HepG2 (cell line): ENCODE results near the gene LHFPL2. TPM values are rescaled to one million over a fixed set of nuclear protein-coding genes. Genes with fewer than 3 reads are reported as not detected.

Experiments
- ATF6 ChIP-seq: sonication (generic); formaldehyde crosslinking; conservative IDR thresholded peaks from 2 replicates; pipeline ENCODE4 v1.4.0; 2020; ENCODE audit warnings: missing genetic modification reagents
- ATF7-NPFF ChIP-seq: sonication (generic); formaldehyde crosslinking; IDR thresholded peaks from 2 replicates; pipeline ENCODE4 v1.8.1; 2023; ENCODE audit warnings: mild to moderate bottlenecking, low read depth, missing genetic modification reagents, moderate library complexity
- ATM ChIP-seq: fragments of 450-650 bp; IDR thresholded peaks from 2 replicates; pipeline ENCODE4 v1.7.1; 2017; ENCODE audit warnings: mild to moderate bottlenecking, borderline replicate concordance
- FOSL2 ChIP-seq: sonication (generic); formaldehyde crosslinking; IDR thresholded peaks from 2 replicates; pipeline ENCODE4 v1.4.0; 2020; ENCODE audit warnings: missing genetic modification reagents
- FUBP1 ChIP-seq: sonication (generic); formaldehyde crosslinking; IDR thresholded peaks from 2 replicates; pipeline ENCODE4 v1.5.1; 2020; ENCODE audit warnings: missing genetic modification reagents, mild to moderate bottlenecking, borderline replicate concordance
- GATA4 ChIP-seq: sonication (generic); IDR thresholded peaks from 2 replicates; pipeline ENCODE4 v1.6.1; 2016; ENCODE audit warnings: antibody characterized with exemption, low read depth, borderline replicate concordance
- HNRNPUL1 ChIP-seq: fragments of 200-400 bp; formaldehyde crosslinking; IDR thresholded peaks from 2 replicates; pipeline ENCODE4 v1.6.1; 2017; ENCODE audit warnings: low read depth, mild to moderate bottlenecking, low read length, moderate library complexity
- RARA ChIP-seq: IDR thresholded peaks from 2 replicates; pipeline ENCODE4 v1.6.1; 2016; ENCODE audit warnings: missing genetic modification reagents, missing compliant biosample characterization
- RNF2 ChIP-seq: fragments of 450-650 bp; conservative IDR thresholded peaks from 2 replicates; pipeline ENCODE4 v1.6.1; 2016; ENCODE audit warnings: low read depth
- THAP11 ChIP-seq: IDR thresholded peaks from 2 replicates; pipeline ENCODE4 v1.6.1; 2016; ENCODE audit warnings: missing biosample characterization, missing genetic modification reagents
- TOE1 ChIP-seq: sonication (generic); formaldehyde crosslinking; IDR thresholded peaks from 2 replicates; pipeline ENCODE4 v1.4.0; 2020; ENCODE audit warnings: mild to moderate bottlenecking, missing genetic modification reagents
- ZBTB33 ChIP-seq: sonication (generic); formaldehyde crosslinking; IDR thresholded peaks from 2 replicates; pipeline ENCODE4 v1.4.0; 2020; ENCODE audit warnings: missing genetic modification reagents
- ZNF276 ChIP-seq: sonication (generic); formaldehyde crosslinking; IDR thresholded peaks from 2 replicates; pipeline ENCODE4 v1.4.0; 2020; ENCODE audit warnings: mild to moderate bottlenecking, low read depth, missing genetic modification reagents
- ZNF30 ChIP-seq: sonication (generic); formaldehyde crosslinking; IDR thresholded peaks from 2 replicates; pipeline ENCODE4 v1.5.0; 2020; ENCODE audit warnings: mild to moderate bottlenecking, missing genetic modification reagents
- ZNF317 ChIP-seq: sonication (generic); formaldehyde crosslinking; IDR thresholded peaks from 2 replicates; pipeline ENCODE4 v1.5.0; 2020; ENCODE audit warnings: mild to moderate bottlenecking, missing genetic modification reagents
- ZNF354B ChIP-seq: sonication (generic); formaldehyde crosslinking; IDR thresholded peaks from 2 replicates; pipeline ENCODE4 v1.8.0; 2022; ENCODE audit warnings: mild to moderate bottlenecking, missing genetic modification reagents
- ZNF552 ChIP-seq: sonication (generic); formaldehyde crosslinking; IDR thresholded peaks from 2 replicates; pipeline ENCODE4 v1.9.0; 2022; ENCODE audit warnings: missing genetic modification reagents, mild to moderate bottlenecking, borderline replicate concordance
- ZNF770 ChIP-seq: sonication (generic); formaldehyde crosslinking; IDR thresholded peaks from 2 replicates; pipeline ENCODE4 v1.5.0; 2020; ENCODE audit warnings: mild to moderate bottlenecking, missing genetic modification reagents
- ZNF816 ChIP-seq: sonication (generic); formaldehyde crosslinking; IDR thresholded peaks from 2 replicates; pipeline ENCODE4 v1.8.0; 2022; ENCODE audit warnings: missing genetic modification reagents, mild to moderate bottlenecking, borderline replicate concordance
- ZNF83 ChIP-seq: sonication (generic); formaldehyde crosslinking; IDR thresholded peaks from 2 replicates; pipeline ENCODE4 v1.4.0; 2020; ENCODE audit warnings: missing genetic modification reagents, mild to moderate bottlenecking, borderline replicate concordance
- polyA plus RNA-seq, 8 experiments: library from polyadenylated mRNA; depleted of rRNA in 3 of 8; stranded (reverse) in 7 of 8; unstranded in 1 of 8; fragments of >200 nt; fragmentation: Illumina TruSeq in 4 of 8; extraction: Trizol in 4 of 8; gene quantifications; 2 replicates each; pipeline versions ENCODE4 v1.2.1 to v1.2.3, GENCODE V29; 2011 to 2016; ENCODE audit warnings: low read depth in 4 of 8, missing spikeins in 1 of 8, mixed read lengths in 1 of 8; ENCODE audit not compliant: insufficient read depth in 1 of 8
- total RNA-seq, 5 experiments: library from RNA; depleted of rRNA; stranded (reverse); fragments of >200 nt; fragmentation: Illumina TruSeq; extraction: Trizol; gene quantifications; 2 replicates each; pipeline ENCODE4 v1.2.3, GENCODE V29; 2016; ENCODE audit warnings: low read depth in 1 of 5

The LHFPL2 gene
- total and polyA plus RNA-seq, 2 of the 13 experiments (the other 11 are each of a cell fraction or from before 2014, with no cell fraction given): 6.0 to 20.0 TPM

GRCh38 chr5:78508186-78508765 is 140.3 kb downstream of the LHFPL2 start (continued):
- TF ChIP-seq THAP11 (CRISPR knock-in tag): 0 out of 2 replicates have a peak, but pooled peaks have one; percentile 9
- TF ChIP-seq ZNF317 (CRISPR knock-in tag): no peak
- no peak for TF ChIP-seq ATF6 (CRISPR knock-in tag)
- TF ChIP-seq ZNF276 (CRISPR knock-in tag): no peak
- TF ChIP-seq ZNF30: no peak
- no peak for TF ChIP-seq ZNF552 (CRISPR knock-in tag)
- no peak for TF ChIP-seq ZNF83
- TF ChIP-seq ZBTB33 (CRISPR knock-in tag): no peak
- TF ChIP-seq TOE1 (CRISPR knock-in tag): no peak
- TF ChIP-seq RARA: no peak
- no peak for TF ChIP-seq RNF2
- TF ChIP-seq ZNF770: no peak
- no peak for TF ChIP-seq HNRNPUL1
- no peak for TF ChIP-seq ATF7-NPFF (CRISPR knock-in tag)
- no peak for TF ChIP-seq FUBP1 (CRISPR knock-in tag)
- TF ChIP-seq ATM: no peak
- TF ChIP-seq FOSL2 (CRISPR knock-in tag): peak; percentile 28; the same call in 1 of the 2 replicates
- no peak for TF ChIP-seq ZNF354B
- peak; percentile 30; the same call in 1 of the 2 replicates for TF ChIP-seq ZNF816
- TF ChIP-seq GATA4: peak; percentile 75; the same call in 1 of the 2 replicates
